Peyer's patch (tissue), 4 donors: Measurements from ENCODE around the gene DAAM1.

ENCODE experiments used
- CTCF ChIP-seq, 6 experiments: fragments of 450-650 bp in 4 of 6; fragments of 200-600 bp in 2 of 6; sonication (generic) in 1 of 6; IDR thresholded peaks; one replicate each; pipeline ENCODE4 v1.5.1; 2017 to 2019; ENCODE audit warnings: antibody characterized with exemption in 6 of 6, mild to moderate bottlenecking in 3 of 6, moderate library complexity in 1 of 6
- POLR2A ChIP-seq, 2 donors: fragments of 450-650 bp; IDR thresholded peaks; one replicate each; pipeline ENCODE4 v1.5.1; 2017; ENCODE audit warnings: antibody characterized with exemption in 2 of 2, mild to moderate bottlenecking in 2 of 2, moderate library complexity in 2 of 2

DNA sequence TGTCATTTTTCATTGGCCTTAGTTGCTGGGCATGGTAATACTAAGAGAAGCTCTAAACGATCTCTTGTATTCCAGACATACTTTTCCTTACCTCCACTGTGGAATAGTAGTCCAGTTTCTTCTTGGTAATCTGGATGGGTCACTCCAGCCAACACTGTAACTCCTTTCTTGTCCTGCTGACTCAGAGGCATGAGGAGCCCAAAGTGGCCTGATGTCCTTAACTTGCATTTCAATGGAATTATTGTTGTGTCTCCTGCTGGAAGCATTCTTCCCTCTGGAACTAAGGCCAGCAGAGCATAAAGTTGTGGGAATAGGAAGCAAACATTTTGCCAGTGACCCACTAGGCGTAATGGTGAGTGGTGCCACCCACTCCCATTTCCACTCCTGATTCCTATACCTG, 33.1 kb downstream of the DAAM1 start:
- TF ChIP-seq CTCF (IDR thresholded peaks at IDR 0.05), result no peak
- TF ChIP-seq POLR2A (IDR thresholded peaks at IDR 0.05), result no peak
